IPS DF 19.7 (cell line): ENCODE results near the gene HMGXB4.

Source experiments
- DNase-seq: peaks from one replicate; pipeline ENCODE4 v3.0.0-alpha.2; 2013; ENCODE audit warnings: low read depth, low spot score

HMGXB4 gene

DNA sequence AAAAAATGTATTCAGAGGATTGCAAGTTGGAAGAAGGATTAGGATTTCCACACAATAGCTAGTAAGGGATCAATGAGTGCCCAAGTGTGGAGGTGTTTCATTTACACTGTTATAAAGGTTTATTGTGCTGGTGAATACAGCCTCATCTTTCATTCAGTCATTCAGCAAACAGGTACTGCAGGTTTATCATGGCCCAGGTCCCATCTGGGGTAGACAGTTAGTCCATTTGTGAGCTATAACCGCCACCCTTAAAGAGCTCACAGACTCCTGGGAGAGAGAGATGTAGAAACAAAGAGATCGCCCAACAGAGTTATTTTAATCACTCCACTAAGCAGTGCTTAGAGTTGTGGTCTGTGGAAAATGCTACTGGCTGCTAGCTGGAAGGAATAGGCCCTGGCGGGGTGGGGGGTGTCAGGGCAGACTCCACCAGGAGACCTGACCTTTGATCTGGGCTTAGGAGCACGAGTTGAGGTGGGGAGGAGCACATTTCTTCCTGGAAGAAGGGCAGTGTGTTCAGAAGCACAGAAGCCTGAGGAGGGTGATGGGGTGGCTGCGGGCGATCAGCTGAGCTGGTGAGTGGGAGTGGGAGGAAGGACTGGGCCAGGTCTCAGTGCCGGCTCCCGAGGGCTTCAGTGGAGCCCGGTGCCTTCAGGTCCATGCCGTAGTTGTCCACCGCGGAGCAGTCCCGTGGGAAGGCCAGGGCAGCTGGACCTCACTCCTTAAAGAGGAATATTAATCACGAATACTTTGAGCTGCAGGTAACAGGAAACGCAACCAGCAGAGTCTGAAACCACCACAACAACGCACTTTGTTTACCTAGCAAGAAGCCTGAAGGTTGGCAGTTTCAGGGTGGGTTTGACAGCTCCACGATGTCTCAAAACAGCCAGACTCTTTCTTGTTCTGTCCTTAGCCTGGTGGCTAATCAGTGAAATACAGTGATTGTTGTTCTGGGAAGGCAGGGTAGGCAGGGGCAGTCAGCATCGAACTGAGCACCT, 53.6 kb downstream of the HMGXB4 start:
- DNase-seq = no peak

GRCh38 chr22:35311551-35311999, 54.3 kb downstream of the HMGXB4 start:
- DNase-seq = no peak

DNA sequence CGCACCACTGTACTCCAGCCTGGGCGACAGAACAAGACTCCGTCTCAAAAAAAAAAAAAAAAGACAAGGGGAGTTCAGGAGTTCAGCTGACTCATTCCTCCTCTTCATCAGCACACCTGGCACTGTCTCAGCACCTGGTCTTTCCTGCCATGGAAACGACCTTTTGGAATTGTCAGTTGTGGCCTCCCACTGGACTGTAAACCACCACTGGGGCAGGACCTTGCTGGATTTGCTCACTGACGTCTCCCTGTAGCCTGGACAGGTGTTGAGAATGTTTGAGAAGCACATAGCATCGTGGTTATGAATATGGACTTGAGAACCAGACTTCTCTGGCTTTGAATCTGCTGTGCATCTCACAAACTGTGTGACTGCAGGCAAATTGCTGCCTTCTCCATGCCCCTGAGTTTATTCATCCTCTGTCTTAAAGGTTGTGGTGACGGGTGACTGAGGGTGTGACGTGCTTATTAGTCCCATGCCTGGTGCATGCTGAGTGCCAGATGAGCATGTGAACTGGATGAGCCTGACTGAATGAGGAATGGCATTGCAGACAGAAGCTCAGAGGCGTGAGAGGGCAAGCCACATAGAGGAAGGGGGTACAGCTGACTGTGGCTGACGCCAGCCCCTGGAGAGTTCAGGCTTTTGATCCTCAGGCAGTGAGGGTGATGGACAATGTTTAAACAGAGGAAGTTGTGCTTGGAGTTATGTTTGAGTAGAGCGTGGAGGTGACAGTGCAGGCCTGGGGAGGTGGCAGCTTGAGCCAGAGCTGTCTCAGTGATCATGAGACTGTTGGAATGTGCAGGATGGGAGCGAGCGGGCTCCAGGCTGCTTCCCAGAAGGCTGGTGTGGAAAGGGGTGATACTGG, 55.1 kb downstream of the HMGXB4 start:
- DNase-seq = no peak

DNA sequence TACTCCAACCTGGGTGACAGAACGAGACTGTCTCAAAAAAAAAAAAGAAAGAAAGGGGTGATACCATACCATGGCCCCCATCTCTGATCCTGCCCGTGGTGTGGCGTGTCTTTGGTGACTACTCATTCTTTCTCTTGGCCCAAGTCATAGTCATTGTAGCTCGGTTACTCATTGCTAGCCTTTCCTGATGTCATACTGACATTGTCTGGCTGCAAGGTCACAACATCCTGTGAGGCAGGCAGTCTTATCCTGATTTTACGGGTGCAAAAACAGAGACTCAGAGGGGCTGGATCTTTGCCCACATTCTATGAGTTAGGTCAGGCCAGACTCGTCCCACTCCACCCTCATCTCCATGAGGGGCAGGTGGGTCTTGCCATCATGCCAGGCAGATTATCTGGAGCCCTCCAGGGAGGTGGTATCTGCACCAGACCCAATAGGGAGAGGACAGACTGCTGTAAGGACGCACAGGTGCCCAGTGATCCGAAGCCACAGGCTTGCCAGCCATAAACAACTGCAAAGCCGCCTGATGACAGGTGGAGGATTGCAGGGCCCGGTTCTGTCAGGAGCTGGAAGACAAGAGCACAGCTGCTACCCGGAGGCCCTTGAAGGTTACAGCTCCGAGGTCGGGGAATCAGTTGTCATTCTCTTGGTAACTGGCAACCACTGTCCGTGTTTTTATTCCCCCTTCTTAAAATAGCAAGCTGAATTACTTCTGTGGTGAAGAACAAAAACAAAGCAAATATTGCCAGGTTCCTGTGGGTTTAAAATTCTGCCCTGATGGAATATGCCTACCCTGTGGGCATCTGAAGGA, 56.2 kb downstream of the HMGXB4 start:
- no peak for DNase-seq

- no peak for DNase-seq
These were observed 57.1 kb downstream of the HMGXB4 start for GRCh38 chr22:35314161-35314942.

DNA sequence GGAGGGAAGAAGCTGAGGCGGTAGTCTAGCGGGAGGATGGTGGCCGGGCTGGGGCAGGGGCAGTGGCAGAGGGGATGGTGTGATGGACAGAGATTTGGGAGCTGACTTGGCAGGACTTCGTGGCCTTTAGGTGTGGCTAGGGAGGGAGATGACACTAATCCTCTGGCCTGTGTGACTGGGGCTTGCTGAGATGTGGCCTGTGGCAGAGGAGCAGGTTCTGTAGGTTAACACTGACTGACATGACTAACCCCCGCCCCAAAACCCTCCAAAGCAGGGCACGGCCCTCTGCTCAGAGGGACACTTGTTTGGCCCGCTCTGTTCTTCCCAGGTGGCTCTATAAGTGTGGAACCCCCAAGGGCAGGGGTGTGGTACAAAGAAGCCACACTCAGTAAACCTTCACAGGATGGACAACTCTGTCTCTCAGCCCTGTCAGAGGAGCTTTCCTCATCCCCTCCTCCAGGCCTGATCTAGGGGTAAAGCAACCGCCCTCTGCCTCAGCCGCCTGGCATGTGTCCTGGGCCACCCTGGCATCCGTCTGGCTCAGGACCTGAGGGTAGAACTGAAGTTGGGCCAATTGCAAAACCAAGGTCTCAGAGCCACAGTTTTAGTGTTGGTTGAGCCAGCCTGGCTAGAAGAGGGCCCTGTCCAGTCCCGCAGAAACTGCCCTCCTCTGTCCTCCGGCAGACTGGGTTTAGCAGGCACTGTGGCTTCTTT, 58.0 kb downstream of the HMGXB4 start:
- no peak for DNase-seq

GRCh38 chr22:35315855-35316745, 58.8 kb downstream of the HMGXB4 start:
- no peak for DNase-seq

GRCh38 chr22:35316751-35317150, 59.5 kb downstream of the HMGXB4 start:
- no peak for DNase-seq

- no peak for DNase-seq
These were observed 60.5 kb downstream of the HMGXB4 start for GRCh38 chr22:35317680-35318290.

DNA sequence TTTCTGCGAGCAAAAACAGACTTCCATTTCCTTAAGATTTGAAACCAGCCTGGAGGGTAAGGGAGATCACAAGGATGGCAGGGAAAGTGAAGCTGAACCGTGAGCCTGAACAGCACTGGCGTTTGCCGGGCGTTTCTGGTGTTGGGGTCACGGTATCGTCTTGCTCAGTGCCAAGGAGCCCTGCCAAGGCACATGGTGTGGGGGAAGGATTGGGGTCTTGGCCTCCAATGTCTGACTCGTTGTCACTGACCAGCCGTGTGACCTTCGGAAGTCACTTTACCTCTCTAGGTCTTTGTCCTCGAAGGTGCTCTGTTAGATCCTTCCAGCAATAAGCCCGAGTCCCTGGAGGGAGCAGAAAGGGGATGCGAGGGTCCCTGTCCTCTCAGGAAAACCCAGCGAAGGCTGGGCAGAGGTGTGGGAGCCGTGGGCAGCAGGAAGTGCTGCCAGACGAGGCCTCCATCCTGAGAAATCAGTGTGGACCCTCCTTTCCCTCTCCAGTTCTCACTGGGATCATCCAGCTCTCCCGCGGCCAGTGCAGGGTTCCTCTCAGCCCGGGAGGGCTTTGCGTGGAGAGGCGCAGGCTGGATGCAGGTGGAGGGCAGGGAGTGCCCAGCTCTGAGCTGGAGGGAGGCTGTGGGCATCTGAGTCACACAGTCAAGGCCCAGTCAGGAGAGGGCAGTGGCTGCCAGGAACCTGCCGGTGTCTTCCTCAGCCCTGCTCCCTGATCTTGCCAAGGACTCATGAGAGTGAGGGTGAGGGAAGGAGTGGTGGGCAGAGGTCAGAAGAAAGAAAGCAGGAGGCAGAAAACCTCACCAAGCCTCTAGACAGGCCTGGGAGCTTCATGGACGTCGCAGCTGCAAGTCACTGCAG, 61.3 kb downstream of the HMGXB4 start:
- DNase-seq = no peak

DNA sequence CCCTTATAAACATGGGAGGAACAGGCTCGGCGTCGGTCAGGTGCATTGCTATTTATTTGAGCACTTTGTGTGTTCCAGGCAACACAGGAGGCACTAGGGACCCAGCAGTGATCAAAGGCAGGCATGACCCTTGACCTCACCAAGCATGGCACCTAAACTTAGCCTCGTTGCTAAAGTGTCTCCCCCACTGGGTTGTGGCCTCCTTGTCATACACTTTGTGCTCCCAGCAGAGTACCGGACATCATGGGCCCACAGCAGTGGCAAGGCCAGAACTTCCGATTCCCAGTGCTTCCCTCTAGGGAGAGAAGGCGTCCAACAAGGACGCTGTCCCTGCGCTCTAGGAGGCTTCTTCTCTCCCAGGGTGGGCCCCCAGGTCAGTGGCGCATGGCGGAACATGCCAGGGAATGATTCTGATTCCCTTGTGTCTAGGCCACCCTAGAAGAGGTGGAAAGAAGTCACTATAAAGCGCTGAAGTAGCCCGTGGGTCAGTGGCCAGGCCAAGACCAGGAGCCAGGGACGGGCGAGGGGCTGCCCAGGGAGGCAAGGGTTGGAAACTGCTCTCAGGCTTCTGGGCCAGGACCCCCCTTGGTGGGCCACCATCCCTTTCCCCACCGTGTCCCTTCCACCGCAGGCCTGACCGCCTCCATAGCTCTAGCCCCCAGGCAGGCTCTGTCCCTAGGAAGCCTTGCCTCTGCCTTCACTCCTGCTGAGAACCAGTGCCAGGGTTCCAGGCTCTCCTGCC, 62.1 kb downstream of the HMGXB4 start:
- no peak for DNase-seq

DNA sequence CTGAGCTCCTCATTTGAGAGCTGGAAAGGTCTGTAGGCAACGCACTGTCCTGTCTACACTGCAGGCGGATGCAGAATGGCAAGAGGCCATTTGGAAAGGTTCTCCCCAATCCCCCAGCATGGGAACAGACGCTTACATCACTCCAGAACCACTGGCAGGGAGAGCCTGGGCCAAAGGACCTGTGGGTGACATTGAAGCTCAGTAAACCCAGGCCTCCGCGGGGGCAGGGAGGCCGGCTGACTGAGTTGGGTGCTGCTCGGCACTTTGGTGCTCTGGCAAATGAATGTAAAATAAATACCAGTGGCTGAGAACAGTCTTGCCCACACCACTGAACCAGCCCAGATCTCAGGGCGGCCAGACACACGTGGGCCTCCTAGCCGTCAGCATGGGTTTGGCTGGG, 64.8 kb downstream of the HMGXB4 start:
- DNase-seq = no peak

DNA sequence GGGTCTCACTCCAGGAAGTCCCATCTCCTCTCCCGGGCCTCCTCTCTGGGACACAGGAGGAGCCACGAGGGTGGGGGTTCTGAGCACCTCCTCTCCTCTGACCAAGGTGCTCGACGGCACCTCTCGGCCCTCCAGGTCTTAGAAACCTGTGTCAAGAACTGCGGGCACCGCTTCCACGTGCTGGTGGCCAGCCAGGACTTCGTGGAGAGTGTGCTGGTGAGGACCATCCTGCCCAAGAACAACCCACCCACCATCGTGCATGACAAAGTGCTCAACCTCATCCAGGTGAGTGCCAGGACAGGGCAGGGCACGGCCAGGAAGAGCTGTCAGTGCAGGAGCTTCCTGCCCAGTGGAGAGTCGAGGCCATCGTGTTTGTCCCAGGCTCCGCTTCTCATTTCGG, 65.6 kb downstream of the HMGXB4 start:
- no peak for DNase-seq

DNA sequence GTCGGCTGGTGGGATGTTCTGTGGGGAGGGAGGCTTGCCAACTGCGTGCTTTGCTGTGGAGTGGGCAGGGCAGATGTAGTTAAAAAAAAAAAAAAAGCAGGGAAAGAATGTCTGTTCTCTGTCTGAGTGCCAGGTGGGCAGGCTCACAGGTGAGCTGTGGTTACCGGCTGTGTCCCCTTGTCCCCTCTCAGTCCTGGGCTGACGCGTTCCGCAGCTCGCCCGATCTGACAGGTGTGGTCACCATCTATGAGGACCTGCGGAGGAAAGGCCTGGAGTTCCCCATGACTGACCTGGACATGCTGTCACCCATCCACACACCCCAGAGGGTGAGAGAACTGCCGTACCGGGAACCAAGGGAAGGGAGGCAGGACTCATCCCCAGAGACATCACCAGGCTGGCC, 66.0 kb downstream of the HMGXB4 start:
- DNase-seq = no peak

DNA sequence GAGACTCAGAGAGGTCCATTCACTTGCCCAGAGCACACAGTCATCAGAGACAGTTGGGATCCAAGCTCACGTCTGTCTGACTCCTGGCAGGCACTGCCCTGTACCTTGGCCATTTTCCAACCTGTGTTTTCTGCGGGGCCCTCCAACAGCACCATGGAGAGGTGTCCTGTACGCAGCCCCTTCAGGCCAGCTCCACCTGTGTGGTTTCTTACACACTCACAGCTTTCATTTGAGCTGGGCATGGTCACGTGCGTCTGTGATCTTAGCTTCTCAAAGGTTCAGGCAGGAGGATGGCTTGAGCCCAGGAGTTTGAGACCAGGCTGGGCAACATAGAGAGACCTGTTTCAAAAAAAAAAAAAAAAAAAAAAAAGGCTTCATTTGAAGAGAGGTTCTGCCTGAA, 66.8 kb downstream of the HMGXB4 start:
- DNase-seq = no peak

DNA sequence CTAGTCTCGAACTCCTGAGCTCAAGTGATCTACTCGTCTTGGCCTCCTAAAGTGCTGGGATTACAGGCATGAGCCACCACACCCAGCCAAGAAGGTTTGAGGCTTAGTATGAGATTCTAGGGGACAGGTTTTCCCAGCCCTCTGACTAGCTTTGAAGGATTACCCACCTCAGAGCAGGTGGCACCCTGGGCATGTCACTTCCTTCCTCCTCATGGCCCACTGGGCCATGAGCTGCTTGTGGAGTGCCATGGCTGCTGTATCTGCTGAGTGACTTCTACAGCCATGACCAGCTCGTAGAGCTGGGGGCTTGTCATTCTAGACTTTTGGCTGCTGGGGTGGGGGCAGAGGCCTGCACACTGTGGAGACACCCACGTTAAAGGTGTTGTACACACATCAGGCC, 67.5 kb downstream of the HMGXB4 start:
- DNase-seq = no peak

DNA sequence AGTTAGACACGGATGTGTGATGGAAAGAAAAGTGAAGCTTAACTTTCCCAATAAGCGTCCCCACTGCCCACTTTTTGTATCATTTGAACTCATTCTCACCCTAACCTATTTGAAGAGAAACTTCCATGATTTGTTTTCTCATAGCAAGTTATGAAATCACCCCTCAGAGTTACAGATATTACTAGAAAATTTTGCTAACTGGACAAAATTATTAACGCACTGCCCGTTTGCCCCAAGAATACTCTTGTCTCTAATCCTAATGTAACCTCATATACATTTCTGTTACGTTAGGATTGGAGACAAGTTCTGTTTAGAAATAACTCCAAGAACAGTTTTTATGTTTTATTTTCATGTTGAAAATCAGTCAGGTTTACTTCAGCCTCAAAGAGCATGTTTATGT, 67.9 kb downstream of the HMGXB4 start:
- no peak for DNase-seq
